CMK (cell line): Measurements from ENCODE around the gene DNAH1.
A peak's percentile ranks its signal among the peaks of the same experiment; 100 is the strongest.

Experiments used
- DNase-seq: peaks from one replicate; pipeline ENCODE4 v3.0.0-alpha.2; 2010; ENCODE audit warnings: low read depth

DNAH1 gene

DNA sequence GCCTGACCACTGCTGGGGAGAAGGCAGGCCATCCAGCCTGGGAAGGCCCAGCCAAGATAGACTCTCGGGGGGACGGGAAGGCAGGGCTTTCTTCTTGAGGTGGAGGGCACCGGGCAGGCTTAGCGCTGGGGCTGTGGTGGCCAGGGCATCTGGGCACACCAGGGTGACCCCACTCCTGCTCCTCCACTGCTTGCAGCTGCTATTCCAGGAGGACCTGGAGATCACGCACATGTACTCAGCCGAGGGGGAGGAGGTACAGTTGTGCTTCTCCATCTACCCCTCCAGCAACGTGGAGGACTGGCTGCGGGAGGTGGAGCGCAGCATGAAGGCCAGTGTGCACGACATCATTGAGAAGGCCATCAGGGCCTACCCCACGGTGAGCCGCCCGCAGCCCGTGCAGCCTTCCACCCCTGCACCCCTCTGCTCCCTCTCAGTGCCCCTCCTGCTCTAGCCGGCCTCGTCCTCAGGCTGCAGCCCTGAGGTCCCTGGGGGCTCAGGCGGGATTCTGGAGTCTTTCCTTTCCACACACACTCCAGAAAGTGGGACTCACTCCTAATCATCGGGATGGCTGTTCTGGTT, 42.3 kb downstream of the DNAH1 start:
- DNase-seq = no peak

DNA sequence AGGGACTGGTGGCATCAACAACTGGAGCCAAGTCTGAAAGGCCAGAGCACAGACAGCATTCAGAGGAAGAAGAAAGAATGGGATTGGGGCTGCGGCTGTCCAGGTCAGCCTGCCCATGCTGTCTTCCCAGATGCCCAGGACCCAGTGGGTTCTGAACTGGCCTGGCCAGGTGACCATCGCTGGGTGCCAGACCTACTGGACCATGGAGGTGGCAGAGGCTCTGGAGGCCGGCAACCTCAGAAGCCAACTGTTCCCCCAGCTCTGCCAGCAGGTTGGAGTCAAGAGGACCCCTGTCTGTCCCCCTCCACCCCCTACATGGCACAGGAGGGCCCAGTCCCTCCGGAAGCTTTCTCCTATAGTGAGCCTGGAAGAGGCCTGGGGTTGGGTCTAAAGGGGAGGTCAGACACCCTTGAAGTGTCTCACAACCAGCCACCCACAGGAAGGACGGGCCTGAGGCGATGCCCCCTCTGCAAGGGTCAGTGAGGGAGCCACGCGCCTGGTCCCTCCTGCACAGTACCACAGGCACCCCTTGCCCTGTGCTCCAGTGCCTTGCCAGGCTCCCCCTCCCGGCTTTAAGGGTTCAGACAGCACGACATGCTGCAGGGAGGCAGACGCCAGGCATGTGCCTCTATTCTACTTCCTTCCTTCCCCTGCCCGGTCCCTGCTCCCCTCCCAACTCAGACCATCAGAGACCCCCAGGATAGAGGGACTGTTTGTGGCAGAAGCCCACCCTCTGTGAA, 43.2 kb downstream of the DNAH1 start:
- DNase-seq = no peak

DNA sequence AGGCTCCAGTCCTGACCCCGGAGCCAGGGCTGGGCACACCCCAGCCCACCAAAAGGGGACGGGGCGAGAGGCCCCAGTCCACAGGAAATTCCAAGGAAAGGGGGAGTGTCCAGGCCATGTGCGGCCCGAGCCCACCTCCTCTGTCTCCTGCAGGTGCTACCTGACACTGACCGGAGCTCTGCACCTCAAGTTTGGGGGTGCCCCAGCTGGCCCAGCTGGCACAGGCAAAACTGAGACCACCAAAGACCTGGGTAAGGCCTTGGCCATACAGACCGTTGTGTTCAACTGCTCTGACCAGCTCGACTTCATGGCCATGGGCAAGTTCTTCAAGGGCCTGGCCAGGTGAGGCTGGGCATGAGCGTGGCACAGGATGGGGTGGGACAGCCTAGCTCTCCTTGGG, 44.9 kb downstream of the DNAH1 start:
- no peak for DNase-seq

DNA sequence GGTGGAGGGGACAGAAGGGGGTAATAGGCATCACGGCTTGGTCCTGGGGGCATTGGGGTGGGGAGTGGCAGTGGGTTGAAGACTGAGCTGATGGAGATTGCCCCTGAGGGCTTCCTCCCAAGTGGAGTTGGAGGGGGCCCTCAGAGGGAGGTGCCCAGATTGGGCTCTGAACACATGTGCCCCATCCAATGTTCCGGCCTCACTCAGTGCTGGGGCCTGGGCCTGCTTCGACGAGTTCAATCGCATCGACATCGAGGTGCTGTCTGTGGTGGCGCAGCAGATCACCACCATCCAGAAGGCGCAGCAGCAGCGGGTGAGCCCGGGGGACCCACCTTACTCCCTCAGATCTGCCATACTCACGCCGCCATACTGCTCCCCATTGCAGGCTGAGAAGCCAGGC, 45.3 kb downstream of the DNAH1 start:
- DNase-seq = no peak

DNA sequence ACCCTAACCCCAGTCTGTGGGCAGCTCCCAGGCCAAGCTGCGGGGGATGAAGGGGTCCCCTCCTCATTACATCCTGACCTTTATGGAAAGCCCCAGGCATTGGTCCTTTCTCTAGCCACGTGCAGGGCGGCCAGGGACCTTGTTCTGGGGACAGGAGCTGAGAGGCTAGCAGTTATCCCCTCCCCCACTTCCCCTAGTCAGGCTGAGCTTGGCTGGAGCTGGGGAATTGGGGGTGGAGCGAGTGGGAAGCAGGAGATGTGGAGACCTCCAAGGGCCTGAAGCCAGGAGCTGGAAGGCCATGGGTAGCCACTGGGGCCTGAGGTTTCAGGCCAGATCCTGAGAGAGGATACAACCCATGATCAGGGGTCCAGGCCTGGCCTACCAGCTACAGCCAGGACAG, 45.8 kb downstream of the DNAH1 start:
- no peak for DNase-seq

DNA sequence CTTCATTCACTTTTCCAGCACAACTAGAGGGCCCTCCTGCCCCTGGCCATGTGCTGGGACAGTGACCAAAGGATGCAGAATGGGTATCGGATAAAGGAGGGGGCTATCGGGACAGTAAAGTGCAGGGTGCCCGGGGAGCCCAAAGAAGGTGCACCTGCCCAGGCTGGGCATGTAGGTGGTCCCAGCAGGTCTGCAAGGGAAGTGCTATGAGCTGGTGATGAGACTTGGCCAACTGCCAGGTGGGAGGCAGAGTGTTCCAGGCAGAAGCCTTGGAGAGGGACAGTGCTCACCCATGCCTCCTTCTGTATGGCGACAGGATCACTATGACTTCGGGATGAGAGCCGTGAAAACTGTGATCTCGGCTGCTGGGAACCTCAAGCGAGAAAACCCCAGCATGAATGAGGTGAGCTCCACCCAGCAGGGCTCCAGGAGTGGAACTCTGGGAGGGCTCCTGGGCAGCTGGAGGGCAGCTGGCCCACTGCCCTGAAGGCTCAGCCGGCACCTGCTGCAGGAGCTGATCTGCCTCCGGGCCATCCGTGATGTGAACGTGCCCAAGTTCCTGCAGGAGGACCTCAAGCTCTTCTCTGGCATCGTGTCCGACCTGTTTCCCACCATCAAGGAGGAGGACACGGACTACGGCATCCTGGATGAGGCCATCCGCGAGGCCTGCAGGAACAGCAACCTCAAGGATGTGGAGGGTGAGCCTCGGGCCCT, 48.4 kb downstream of the DNAH1 start:
- DNase-seq = no peak

DNA sequence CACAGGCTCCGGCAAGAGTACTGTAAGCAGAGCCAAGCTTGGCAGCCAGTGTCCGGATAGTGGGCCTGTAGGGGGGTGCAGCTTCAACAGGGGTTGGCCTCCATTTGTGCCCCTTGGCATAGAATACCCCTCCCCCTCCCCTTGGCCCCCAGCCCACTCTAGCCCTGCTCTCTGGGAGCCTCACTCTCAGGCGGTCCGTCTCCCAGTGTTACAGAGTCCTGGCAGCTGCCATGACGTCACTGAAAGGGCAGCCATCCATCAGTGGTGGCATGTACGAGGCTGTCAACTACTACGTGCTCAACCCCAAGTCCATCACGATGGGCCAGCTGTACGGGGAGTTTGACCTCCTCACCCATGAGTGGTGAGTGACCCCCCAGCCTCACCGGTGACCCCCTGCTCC, 50.4 kb downstream of the DNAH1 start:
- DNase-seq = no peak

DNA sequence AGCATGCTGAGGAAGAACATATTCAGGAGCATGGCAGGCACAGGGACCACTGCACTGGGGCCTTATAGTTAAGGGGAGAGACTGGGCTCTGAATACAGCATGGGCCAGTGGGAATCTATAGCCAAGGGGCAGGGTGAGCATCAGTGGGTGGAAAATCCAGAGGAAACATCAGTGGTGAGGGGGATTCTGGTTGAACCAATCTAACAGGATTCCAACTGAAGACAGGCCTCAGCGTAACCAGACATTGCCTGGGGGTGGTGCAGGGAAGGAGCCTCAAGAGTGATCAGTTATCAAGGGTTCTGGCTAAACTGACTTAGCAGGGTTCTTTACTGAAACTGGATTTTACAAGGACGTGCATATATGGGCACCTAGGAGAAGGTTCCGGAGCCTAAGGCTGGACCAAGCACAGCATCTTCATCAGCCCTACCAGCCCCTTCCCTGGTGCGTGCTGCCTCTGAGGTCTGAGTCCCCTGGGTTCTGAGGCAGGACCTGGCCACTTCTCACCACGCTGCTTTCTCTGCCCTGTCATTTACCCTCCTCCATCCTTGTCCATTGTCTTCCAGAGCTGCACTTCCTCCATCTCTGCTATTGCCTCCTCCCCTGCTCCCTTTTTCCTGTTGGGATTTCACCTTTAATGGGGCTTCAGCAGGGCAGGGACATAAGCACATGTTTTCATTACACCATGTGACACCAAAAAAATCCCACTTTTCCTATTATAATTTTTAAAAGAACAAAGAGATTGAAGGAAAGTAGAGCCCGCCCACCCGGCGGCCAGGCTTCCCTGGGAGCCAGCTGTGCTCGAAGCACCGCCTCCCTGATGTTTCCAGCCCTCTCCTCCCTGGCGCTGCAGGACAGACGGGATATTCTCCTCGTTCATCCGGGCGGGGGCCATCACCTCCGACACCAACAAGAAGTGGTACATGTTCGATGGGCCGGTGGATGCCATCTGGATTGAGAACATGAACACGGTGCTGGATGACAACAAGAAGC, 52.1 kb downstream of the DNAH1 start:
- no peak for DNase-seq

DNA sequence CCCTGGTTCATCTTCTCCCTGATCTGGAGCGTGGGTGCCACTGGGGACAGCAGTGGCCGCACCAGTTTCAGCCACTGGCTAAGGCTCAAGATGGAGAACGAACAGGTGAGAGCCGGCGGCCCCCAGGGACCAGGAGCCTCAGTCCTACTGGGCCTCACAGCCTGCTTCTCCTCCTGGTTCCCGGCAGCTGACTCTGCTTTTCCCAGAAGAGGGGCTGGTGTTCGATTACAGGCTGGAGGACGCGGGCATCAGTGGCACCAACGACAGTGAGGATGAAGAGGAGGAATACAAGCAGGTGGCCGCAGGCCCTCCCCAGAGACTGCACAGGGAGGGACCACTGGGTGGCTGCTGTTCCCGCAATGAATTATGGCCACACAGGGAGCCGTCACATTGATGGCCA, 54.4 kb downstream of the DNAH1 start:
- no peak for DNase-seq

DNA sequence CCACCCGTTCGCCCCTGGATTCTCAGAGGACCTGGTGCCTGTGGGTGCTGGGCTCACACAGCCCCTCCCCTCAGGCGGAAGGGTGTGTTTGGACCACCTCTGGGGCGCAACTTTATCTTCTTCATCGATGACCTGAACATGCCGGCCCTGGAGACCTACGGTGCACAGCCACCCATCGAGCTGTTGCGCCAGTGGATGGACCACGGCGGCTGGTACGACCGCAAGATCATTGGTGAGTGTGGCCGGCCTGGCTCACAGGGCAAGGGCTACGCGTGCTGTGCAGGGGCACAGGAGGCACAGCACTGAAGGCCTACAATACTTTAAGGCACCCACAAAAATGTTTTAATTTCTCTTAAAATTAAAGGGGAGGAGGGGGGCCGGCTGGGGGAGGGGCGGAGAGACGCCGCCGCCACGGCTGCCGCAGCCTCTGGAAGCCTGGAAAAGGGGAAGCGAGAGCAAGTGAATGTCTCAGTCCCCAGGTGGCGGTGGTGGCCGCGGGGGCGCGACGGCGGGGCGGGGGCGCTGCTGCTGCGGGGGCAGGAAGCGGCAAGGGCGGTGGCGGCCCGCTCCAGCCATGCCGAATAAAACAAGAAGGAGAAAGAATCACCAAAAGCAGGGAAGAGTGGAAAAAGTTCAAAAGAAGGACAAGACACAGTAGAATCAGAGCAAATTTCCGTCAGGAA, 56.8 kb downstream of the DNAH1 start:
- peak; percentile 49 for DNase-seq

DNA sequence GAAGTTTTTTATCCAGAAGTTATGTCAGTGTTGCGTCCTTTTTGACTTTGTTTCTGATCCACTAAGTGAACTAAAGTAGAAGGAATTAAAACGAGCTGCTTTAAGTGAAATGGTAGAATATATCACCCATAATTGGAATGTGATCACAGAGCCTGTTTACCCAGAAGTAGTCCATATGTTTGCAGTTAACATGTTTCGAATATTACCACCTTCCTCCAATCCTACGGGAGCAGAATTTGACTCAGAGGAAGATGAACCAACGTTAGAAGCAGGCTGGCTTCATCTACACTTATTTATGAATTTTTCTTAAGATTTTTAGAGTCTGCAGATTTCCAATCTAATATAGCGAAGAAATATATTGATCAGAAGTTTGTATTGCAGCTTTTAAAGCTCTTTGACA, 57.6 kb downstream of the DNAH1 start:
- no peak for DNase-seq

DNA sequence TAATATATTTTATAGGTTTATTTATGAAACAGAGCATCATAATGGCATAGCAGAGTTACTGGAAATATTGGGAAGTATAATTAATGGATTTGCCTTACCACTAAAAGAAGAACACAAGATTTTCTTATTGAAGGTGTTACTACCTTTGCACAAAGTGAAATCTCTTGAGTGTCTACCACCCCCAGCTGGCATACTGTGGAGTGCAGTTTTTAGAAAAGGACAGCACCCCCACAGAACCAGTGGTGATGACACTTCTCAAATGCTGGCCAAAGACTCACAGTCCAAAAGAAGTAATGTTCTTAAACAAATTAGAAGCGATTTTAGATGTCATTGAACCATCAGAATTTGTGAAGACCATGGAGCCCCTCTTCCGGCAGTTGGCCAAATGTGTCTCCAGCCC, 58.1 kb downstream of the DNAH1 start:
- no peak for DNase-seq

DNA sequence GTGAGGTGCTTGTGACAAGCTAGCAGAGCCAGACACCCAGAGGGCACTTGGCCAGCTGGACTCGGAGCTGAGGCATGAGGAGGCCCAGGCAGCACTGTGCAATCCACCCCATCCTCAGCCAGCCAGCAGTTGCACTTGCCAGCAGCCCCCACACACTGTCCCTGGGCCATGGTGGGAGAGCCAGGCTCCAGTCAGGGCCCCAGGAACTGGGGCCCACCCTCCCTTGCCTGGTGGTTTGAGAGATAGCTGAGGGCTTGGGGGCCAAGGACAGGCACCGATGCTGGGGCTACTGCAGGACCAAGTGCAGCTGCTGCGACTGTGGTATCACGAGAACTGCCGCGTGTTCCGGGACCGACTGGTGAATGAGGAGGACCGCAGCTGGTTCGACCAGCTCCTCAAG, 63.5 kb downstream of the DNAH1 start:
- no peak for DNase-seq

DNA sequence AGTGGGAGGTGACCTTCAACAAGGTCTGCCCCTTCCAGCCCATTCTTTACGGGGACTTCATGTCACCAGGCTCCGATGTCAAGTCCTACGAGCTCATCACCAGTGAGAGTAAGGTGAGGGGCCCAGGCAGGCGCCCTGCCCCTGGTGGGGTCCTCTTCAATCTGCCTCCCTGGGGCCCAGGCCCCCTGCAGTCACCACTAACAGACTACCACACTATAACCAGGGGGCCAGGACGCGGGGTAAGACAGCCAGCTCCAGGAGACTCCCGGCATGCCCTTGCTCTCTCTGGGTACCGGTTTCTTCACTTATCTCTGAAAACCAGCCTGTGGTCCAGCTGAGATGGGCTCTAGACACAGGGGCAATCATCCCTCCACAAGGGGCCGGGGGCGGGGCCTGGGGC, 63.9 kb downstream of the DNAH1 start:
- DNase-seq = peak; percentile 36

DNA sequence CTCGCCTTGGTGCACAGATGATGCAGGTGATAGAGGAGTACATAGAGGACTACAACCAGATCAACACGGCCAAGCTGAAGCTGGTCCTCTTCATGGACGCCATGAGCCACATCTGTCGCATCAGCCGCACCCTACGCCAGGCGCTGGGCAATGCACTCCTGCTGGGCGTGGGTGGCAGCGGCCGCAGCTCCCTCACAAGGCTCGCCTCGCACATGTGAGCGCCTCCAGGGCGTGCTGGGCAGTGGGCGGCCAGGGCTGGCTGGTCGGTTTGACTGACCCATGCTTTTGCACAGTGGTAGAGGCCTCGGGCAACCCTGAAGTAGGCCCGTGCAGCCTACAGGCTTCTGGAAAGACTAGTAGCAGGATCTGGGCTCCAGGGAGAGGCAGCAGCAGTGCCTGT, 65.5 kb downstream of the DNAH1 start:
- DNase-seq = no peak

DNA sequence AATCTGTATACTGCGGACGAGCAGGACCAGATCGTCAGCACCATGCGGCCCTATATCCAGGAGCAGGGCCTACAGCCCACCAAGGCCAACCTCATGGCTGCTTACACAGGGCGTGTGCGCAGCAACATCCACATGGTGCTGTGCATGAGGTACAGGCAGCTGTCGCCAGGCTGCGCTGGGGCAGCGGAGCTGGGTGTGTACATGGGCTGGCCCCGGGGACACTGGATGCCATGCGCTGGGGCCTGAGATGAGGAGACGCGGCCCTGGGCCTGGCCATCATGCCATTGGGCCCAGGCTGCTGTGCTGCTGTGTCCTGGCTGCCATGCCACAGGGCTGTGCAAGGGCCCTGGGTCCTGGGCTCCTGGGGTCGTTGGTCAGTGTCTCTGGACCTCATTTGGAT, 67.3 kb downstream of the DNAH1 start:
- no peak for DNase-seq

DNA sequence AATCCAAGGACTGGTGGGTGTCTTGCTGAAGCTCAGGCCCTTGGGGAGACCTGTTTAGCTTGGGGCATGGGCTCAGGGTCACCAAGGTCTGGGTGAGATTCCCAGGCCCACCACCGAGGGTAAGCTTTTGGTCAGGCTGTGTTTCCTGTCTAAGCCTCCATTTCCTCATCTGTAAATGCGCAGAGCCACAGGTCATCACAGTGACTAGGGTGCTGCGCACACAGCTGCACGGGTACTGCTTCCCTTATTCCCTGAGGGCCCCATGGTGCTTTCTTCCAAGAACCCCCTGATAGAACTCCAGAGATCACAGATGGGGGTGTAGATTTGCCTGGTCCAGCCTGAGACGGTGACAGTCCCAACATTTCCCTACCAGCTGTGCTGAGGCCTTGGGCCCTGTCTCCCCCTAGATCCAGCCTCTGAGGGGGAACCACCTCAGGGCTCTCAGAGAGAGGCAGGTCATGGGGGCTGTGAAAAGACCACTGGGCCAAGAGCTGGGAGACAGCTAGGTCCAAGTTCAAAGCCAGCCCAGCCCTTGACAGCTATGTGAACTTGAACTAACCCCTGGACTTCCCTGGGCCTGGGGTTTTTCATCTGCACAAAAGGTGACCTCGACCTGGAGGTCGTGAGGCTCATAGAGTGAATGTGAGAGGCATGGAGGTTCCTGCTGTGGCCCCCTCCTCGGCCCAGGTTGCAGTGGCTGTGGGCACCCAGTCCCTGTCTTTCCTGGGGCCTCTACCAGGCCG, 68.1 kb downstream of the DNAH1 start:
- DNase-seq = no peak

DNA sequence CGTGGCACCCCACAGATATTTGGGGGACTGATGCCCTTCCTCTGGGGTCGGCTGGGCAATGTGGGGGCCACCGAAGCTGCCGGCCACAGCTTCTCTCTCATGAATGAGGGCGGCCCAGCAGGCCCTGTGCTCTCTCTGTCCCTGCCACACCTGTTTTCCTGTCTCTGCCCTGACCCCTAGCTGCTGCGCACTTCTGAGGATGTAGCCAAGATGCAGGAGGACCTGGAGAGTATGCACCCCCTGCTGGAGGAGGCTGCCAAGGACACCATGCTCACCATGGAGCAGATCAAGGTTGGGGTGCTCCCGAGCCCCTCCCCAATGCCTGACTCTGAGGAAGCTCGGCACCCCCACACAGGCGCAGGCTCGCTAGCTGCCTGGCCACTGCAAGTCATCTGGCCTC, 69.0 kb downstream of the DNAH1 start:
- no peak for DNase-seq

DNA sequence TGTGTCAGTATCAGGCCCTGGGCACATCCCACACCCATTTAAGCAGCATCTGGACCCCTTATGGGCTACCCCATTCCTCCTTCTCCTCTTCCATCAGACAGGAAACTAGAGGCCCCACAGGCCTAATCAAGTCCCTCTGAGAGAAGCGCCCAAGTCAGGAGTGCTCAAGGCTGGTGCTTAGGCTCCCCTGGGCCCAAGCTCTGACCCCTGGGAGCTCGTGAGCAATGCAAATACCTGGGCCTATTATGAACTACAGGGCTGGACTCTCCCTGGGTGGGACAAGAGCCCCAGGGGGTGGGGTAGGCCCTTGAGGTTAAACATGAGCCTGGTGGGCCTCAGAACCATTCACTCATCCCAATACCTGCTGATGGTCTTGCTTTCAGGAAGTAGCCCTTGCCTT, 71.4 kb downstream of the DNAH1 start:
- no peak for DNase-seq

DNA sequence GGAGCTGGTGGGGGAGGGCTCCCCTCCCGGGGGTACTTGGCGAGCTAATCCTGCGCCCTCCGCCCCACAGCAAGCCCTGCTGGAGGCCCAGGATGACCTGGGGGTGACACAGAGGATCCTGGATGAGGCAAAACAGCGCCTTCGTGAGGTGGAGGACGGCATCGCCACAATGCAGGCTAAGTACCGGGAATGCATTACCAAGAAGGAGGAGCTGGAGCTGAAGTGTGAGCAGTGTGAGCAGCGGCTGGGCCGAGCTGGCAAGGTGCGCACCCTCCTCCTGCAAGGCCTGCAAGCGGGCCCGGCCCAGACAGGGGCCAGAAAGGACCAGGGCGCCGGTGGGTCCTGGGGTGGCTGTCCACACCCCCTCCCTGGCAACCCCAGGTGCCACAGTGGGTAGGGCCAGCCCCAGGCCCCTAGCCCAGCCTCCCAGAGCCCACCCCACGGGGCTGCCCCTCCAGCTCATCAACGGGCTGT, 72.3 kb downstream of the DNAH1 start:
- no peak for DNase-seq

DNA sequence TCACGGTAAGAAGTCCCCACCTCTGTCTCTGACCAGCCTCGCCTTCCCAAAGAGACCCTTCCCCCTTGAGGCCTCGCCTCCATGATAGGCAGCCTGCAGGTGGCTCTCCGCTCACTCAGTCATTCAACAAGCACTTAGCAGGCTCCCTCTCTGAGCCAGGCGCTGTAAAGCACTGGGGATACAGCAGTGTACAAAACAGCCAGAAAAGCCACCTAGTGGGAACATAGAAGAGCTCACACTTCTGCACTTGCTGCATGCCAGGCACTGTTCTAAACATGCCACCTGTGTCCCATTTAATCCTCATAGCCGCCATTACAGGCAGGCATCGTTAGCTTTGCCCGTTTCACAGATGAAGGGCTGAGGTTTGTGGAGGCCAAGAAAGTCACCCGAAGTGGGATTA, 72.8 kb downstream of the DNAH1 start:
- DNase-seq = no peak
